K562 (cell line): ENCODE data around the gene ISYNA1. TPM values are rescaled to one million over a fixed set of nuclear protein-coding genes. Genes with fewer than 3 reads are reported as not detected.

ENCODE experiments used
- ARID1B ChIP-seq: fragments of 450-650 bp; IDR thresholded peaks from 2 replicates; pipeline ENCODE4 v1.6.1; 2016; ENCODE audit warnings: antibody characterized with exemption, mild to moderate bottlenecking, inconsistent platforms
- BCLAF1 ChIP-seq, 2 experiments: fragments of 450-650 bp in 1 of 2; IDR thresholded peaks; 2 replicates each; pipeline ENCODE4 v1.6.1; 2011 to 2017; ENCODE audit warnings: low read depth in 2 of 2, antibody characterized with exemption in 1 of 2, borderline replicate concordance in 1 of 2, low read length in 1 of 2, mild to moderate bottlenecking in 1 of 2, mixed read lengths in 1 of 2; ENCODE audit not compliant: control insufficient read depth in 1 of 2
- DEAF1 ChIP-seq: fragments of 450-650 bp; formaldehyde crosslinking; IDR thresholded peaks from 2 replicates; pipeline ENCODE4 v1.4.0; 2020; ENCODE audit warnings: mild to moderate bottlenecking, moderate library complexity
- DIDO1 ChIP-seq: fragments of 450-650 bp; IDR thresholded peaks from 2 replicates; pipeline ENCODE4 v1.6.1; 2016; ENCODE audit warnings: low read depth, missing biosample characterization, missing genetic modification characterization
- DPF2 ChIP-seq: fragments of 450-650 bp; IDR thresholded peaks from 2 replicates; pipeline ENCODE4 v1.6.1; 2016
- GATAD2A ChIP-seq: fragments of 450-650 bp; IDR thresholded peaks from 2 replicates; pipeline ENCODE4 v1.6.1; 2017
- ID3 ChIP-seq, 2 experiments: fragments of 250-450 bp in 1 of 2; fragments of 450-650 bp in 1 of 2; sonication (Bioruptor Pico) in 1 of 2; IDR thresholded peaks; 2 replicates each; pipeline versions ENCODE4 v1.6.1 to v1.8.0; 2016 to 2021; ENCODE audit warnings: mild to moderate bottlenecking in 2 of 2, moderate library complexity in 2 of 2, missing compliant biosample characterization in 1 of 2, missing genetic modification characterization in 1 of 2
- MTA1 ChIP-seq: fragments of 450-650 bp; IDR thresholded peaks from 2 replicates; pipeline ENCODE4 v1.6.1; 2017; ENCODE audit warnings: borderline replicate concordance
- MYNN ChIP-seq, 2 experiments: sonication (generic); formaldehyde crosslinking in 1 of 2; IDR thresholded peaks; 2 replicates each; pipeline versions ENCODE4 v1.5.0 to v1.6.1; 2016 to 2020; ENCODE audit warnings: antibody characterized with exemption in 1 of 2, missing genetic modification reagents in 1 of 2
- NFIC ChIP-seq: fragments of 450-650 bp; IDR thresholded peaks from 2 replicates; pipeline ENCODE4 v1.6.1; 2017; ENCODE audit warnings: mild to moderate bottlenecking, inconsistent platforms
- POLR2AphosphoS5 ChIP-seq: IDR thresholded peaks from 2 replicates; pipeline ENCODE4 v1.6.1; 2011; ENCODE audit warnings: mild to moderate bottlenecking, low read depth, low read length, moderate library complexity; ENCODE audit not compliant: control insufficient read depth, insufficient read depth
- RNF2 ChIP-seq: sonication (generic); IDR thresholded peaks from 2 replicates; pipeline ENCODE4 v1.6.1; 2016
- SMAD3 ChIP-seq: fragments of 450-650 bp; formaldehyde crosslinking; conservative IDR thresholded peaks from 2 replicates; pipeline ENCODE4 v1.4.0; 2020; ENCODE audit warnings: mild to moderate bottlenecking
- SMARCC2 ChIP-seq: fragments of 450-650 bp; IDR thresholded peaks from 2 replicates; pipeline ENCODE4 v1.6.1; 2017; ENCODE audit warnings: antibody characterized with exemption, moderate library complexity, mild to moderate bottlenecking, low read depth
- SUPT5H ChIP-seq: fragments of 450-650 bp; IDR thresholded peaks from 2 replicates; pipeline ENCODE4 v1.6.1; 2016
- ZNF444 ChIP-seq: fragments of 250-450 bp; sonication (Bioruptor Pico); IDR thresholded peaks from 2 replicates; pipeline ENCODE4 v1.4.0; 2020; ENCODE audit warnings: mild to moderate bottlenecking, moderate library complexity
- ZNF592 ChIP-seq: fragments of 450-650 bp; IDR thresholded peaks from 2 replicates; pipeline ENCODE4 v1.6.1; 2017; ENCODE audit warnings: antibody characterized with exemption, mild to moderate bottlenecking
- polyA plus RNA-seq, 8 experiments: library from polyadenylated mRNA; depleted of rRNA in 4 of 8; stranded (reverse) in 5 of 8; unstranded in 3 of 8; fragments of >200 nt; fragmentation: Nextera tagmentation in 2 of 8; fragmentation: Illumina TruSeq in 1 of 8; extraction: Ambion mirVana in 2 of 8; extraction: Trizol in 1 of 8; gene quantifications; 2 replicates each; pipeline versions ENCODE4 v1.2.1 to v1.2.3, GENCODE V29; 2011 to 2014; ENCODE audit warnings: inconsistent platforms in 1 of 8, missing spikeins in 1 of 8
- total RNA-seq, 7 experiments: library from RNA; depleted of rRNA in 6 of 7; stranded (reverse); fragments of >200 nt in 6 of 7; fragmentation: Illumina TruSeq in 2 of 7; extraction: Trizol in 2 of 7; gene quantifications; 2 replicates each; pipeline versions ENCODE4 v1.2.1 to v1.2.3, GENCODE V29; 2011 to 2021; ENCODE audit warnings: low replicate concordance in 1 of 7

Gene ISYNA1
- total and polyA plus RNA-seq, 9 of the 15 experiments (the other 6 are each of a cell fraction or from before 2014, with no cell fraction given), result 21.8 to 460 (median 93.2) TPM

DNA sequence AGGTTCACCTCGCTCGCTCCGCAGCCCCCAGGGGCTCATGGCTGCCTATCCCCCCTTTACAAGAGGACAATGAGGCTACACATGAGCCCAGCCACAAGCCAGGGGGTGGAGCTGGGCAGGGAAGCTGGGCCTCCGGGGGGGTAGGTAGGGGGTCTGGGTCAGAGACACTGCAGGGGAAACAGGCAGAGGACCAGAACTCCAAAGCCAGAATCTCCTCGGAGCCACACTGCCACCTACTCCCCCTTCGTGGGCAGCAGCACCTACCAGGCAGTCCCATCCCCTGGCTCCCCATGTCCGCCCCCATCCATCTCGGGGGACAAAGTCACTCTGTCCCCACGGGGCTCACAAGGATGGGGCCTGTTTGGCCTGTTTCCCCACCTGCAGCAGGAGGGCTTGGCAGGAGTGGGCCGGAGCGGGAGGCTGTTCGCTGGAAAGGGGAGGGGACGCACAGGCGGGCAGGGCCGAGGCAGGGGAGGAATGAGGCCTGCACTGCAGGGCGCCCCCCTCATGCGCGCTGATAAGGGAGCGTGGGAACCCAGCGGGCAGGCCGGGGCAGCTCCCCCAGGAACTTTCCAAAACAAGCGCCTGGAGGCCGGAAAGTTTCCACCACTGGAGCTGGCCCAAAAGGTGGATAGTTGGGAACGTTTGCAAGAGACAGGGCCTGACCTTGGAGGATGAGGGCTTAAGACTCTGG is 545 bp upstream of the ISYNA1 start (continued):
- peak; percentile 76; the same call in 1 of the 2 replicates for TF ChIP-seq ZNF592
- TF ChIP-seq DPF2, result peak; percentile 78; the same call in 1 of the 2 replicates
- TF ChIP-seq BCLAF1 (IDR thresholded peaks at IDR 0.05; ENCODE audit: borderline replicate concordance in 1 of 2, control insufficient read depth in 1 of 2, low read depth in 2 of 2, low read length in 1 of 2), result 0 out of 4 replicates have a peak, but pooled peaks of 1 of the 2 experiments have one; percentile 45
- TF ChIP-seq RNF2, result peak; percentile 74; the same call in 1 of the 2 replicates
- TF ChIP-seq SMAD3, result 0 out of 2 replicates have a peak, but pooled peaks have one; percentile 5
- TF ChIP-seq SUPT5H, result peak; percentile 52
- TF ChIP-seq ID3 (CRISPR knock-in tag; IDR thresholded peaks at IDR 0.05), result no peak
- 0 out of 2 replicates have a peak, but pooled peaks have one; percentile 53 for TF ChIP-seq ID3 (tag; IDR thresholded peaks at IDR 0.05)
- 0 out of 2 replicates have a peak, but pooled peaks have one; percentile 43 for TF ChIP-seq POLR2AphosphoS5
- no peak for TF ChIP-seq ZNF444
- peak; percentile 91; the same call in 1 of the 2 replicates for TF ChIP-seq GATAD2A
- TF ChIP-seq NFIC, result 0 out of 2 replicates have a peak, but pooled peaks have one; percentile 31
- TF ChIP-seq SMARCC2, result 0 out of 2 replicates have a peak, but pooled peaks have one; percentile 51
- peak; percentile 29; the same call in 1 of the 2 replicates for TF ChIP-seq MTA1
- peak; percentile 81 for TF ChIP-seq ARID1B
- 0 out of 2 replicates have a peak, but pooled peaks have one; percentile 11 for TF ChIP-seq DEAF1 (CRISPR knock-in tag)
- no peak for TF ChIP-seq DIDO1
- peak; percentile 92 for TF ChIP-seq MYNN (IDR thresholded peaks at IDR 0.05)
- TF ChIP-seq MYNN (CRISPR knock-in tag; IDR thresholded peaks at IDR 0.05), result no peak
